ENCODE results near the gene PDCL2. TPM values are rescaled to one million over a fixed set of nuclear protein-coding genes. Genes with fewer than 3 reads are reported as not detected.

The PDCL2 gene
- total RNA-seq, 2 experiments from 2014 or later: not detected

DNA sequence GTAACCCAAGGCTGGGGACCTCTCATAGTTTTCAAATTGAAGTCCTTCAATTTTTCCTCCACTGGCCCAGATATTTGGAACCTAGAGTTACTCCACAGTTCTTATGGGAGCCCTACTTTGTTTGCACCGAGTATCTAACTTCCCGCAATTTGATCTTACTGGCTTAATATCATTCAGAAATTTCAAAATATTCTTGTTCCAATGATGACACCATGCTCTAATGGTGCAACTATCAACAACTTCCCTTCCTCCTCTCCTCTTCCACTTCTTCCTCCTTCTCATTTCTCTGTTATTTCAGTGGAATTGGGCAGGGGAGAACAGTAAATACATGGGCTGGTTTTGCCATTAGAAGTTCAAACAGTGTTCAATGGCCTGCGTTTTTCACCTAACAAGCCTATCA lies 20.2 kb downstream of the PDCL2 start:
- peaks cover 15% of the 10 kb centered on the region for H3K27me3 Mint-ChIP-seq

DNA sequence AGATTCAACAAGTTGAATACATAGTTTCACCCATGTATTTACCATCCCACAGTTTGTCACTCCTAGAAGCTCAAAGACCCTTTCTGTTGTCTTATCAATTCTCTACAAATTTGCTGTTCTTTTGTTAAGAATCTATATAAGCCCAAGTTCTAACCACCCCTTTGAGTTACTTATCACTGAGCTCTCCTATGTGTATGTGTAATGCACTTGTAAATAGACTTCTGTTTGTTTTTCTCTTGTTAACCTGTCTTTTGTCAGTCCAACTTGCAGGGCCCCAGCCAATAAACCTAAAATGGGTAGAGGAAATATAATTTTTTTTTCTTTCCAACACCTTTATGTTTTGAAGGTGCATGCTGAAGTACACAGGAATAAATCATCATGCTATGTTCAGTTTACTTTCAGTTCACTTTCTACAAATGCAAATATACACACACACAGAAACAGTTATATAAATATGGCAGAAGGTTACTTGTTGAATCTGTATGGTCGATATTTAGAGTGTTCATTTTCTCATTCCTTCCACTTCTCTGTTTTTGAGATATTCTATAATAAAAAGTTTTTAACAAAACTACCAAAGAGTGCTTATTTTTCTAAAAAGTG lies 23.0 kb downstream of the PDCL2 start:
- H3K4me1 ChIP-seq (ENCODE audit: insufficient read depth, low read length): no peaks in the 10 kb centered on the region
- H3K27me3 ChIP-seq (ENCODE audit: control insufficient read depth in 1 of 2, insufficient read depth in 2 of 2, low read length in 2 of 2): no peaks in the 10 kb centered on the region
- ATAC-seq (ENCODE audit: poor library complexity) (no peak), DNase-seq (no peak)
- Mint-ChIP-seq H3K9me3 (no peaks in the 10 kb centered on the region), H3K4me1 (ENCODE audit: low read depth) (no peaks in the 10 kb centered on the region), H3K27me3 (peaks cover 15% of the 10 kb centered on the region), H3K36me3 (ENCODE audit: low read depth) (no peaks in the 10 kb centered on the region), H3K27ac (no peak overlapping the region), H3K4me3 (no peak overlapping the region)
- H3K9me3 ChIP-seq (ENCODE audit: control insufficient read depth in 1 of 2, insufficient read depth in 1 of 2, low read length in 2 of 2): no peaks in the 10 kb centered on the region
- CTCF ChIA-PET: no interaction called here
- H3K36me3 ChIP-seq (ENCODE audit: insufficient read depth, low read length): no peaks in the 10 kb centered on the region
- no peak for TF ChIP-seq CTCF (IDR thresholded peaks at IDR 0.05)
- intact Hi-C loops (cut with DNase I, micrococcal nuclease): no loop called here
- H3K4me3 ChIP-seq (ENCODE audit: low read length): no peak overlapping the region
- no peak overlapping the region for H3K27ac ChIP-seq (ENCODE audit: low read depth in 1 of 2, low read length in 2 of 2)
- POLR2A ChIA-PET: no interaction called here

More for the DNA sequence above, 20.2 kb downstream of the PDCL2 start:
- intact Hi-C loops (cut with DNase I, micrococcal nuclease): no loop called here
- H3K4me3 Mint-ChIP-seq: no peak overlapping the region
- ATAC-seq (ENCODE audit: poor library complexity) (no peak), DNase-seq (no peak)
- Histone ChIP-seq H3K4me3 (ENCODE audit: low read length) (no peak overlapping the region), H3K27me3 (ENCODE audit: control insufficient read depth in 1 of 2, insufficient read depth in 2 of 2, low read length in 2 of 2) (no peaks in the 10 kb centered on the region), H3K36me3 (ENCODE audit: insufficient read depth, low read length) (no peaks in the 10 kb centered on the region), H3K9me3 (ENCODE audit: control insufficient read depth in 1 of 2, insufficient read depth in 1 of 2, low read length in 2 of 2) (peaks cover 10 to 16% of the 10 kb centered on the region in 2 experiments), H3K4me1 (ENCODE audit: insufficient read depth, low read length) (no peaks in the 10 kb centered on the region), H3K27ac (ENCODE audit: low read depth in 1 of 2, low read length in 2 of 2) (no peak overlapping the region)
- ChIA-PET CTCF (no interaction called here), POLR2A (no interaction called here)
- no peaks in the 10 kb centered on the region for H3K4me1 Mint-ChIP-seq (ENCODE audit: low read depth)
- no peak for TF ChIP-seq CTCF (IDR thresholded peaks at IDR 0.05)
- no peaks in the 10 kb centered on the region for H3K36me3 Mint-ChIP-seq (ENCODE audit: low read depth)
- H3K27ac Mint-ChIP-seq: no peak overlapping the region
- peaks cover 11% of the 10 kb centered on the region for H3K9me3 Mint-ChIP-seq

- intact Hi-C loops (cut with DNase I, micrococcal nuclease): no loop called here
- Mint-ChIP-seq H3K9me3 (no peaks in the 10 kb centered on the region), H3K36me3 (ENCODE audit: low read depth) (no peaks in the 10 kb centered on the region), H3K4me3 (no peak overlapping the region), H3K27me3 (peaks cover 4% of the 10 kb centered on the region), H3K4me1 (ENCODE audit: low read depth) (no peaks in the 10 kb centered on the region), H3K27ac (no peak overlapping the region)
- no peak overlapping the region for H3K4me3 ChIP-seq (ENCODE audit: low read length)
- H3K27ac ChIP-seq (ENCODE audit: low read depth in 1 of 2, low read length in 2 of 2): no peak overlapping the region
- TF ChIP-seq CTCF (IDR thresholded peaks at IDR 0.05): no peak
- ChIA-PET CTCF (no interaction called here), POLR2A (no interaction called here)
- no peak for ATAC-seq (ENCODE audit: poor library complexity)
- H3K27me3 ChIP-seq (ENCODE audit: control insufficient read depth in 1 of 2, insufficient read depth in 2 of 2, low read length in 2 of 2): no peaks in the 10 kb centered on the region
- no peaks in the 10 kb centered on the region for H3K9me3 ChIP-seq (ENCODE audit: control insufficient read depth in 1 of 2, insufficient read depth in 1 of 2, low read length in 2 of 2)
- peak in 2 of 14 experiments; percentile 18 to 20 for DNase-seq
- H3K4me1 ChIP-seq (ENCODE audit: insufficient read depth, low read length): no peaks in the 10 kb centered on the region
- no peaks in the 10 kb centered on the region for H3K36me3 ChIP-seq (ENCODE audit: insufficient read depth, low read length)
Measured at GRCh38 chr4:55561889-55562288, 30.2 kb downstream of the PDCL2 start.
